ENCODE data around the gene CBFA2T3. TPM values are rescaled to one million over a fixed set of nuclear protein-coding genes. Genes with fewer than 3 reads are reported as not detected.

Gene CBFA2T3
- total and polyA plus RNA-seq, 2 of the 8 experiments (the other 6 are each of a cell fraction or from before 2014, with no cell fraction given) = 0.51 to 1.3 TPM

- TF ChIP-seq CHD7 (IDR thresholded peaks at IDR 0.05; ENCODE audit: insufficient replicate concordance, low read length) (no peak), EP300 (IDR thresholded peaks at IDR 0.05; ENCODE audit: borderline replicate concordance in 1 of 2, low read depth in 2 of 2, low read length in 2 of 2) (no peak), NRF1 (IDR thresholded peaks at IDR 0.05; ENCODE audit: low read depth, low read length) (no peak), SAP30 (IDR thresholded peaks at IDR 0.05; ENCODE audit: insufficient read depth, insufficient replicate concordance, low read length) (no peak), MAFK (IDR thresholded peaks at IDR 0.05; ENCODE audit: low read depth, low read length) (no peak), GABPA (IDR thresholded peaks at IDR 0.05; ENCODE audit: borderline replicate concordance, insufficient read depth, low read length) (no peak), PHF8 (conservative IDR thresholded peaks at IDR 0.05; ENCODE audit: low read depth, low read length) (no peak)
Observed at GRCh38 chr16:88846088-88846487, 130.9 kb downstream of the CBFA2T3 start (continued).
